ENCODE measurements around the gene PARP11. TPM values are rescaled to one million over a fixed set of nuclear protein-coding genes. Genes with fewer than 3 reads are reported as not detected.

Gene PARP11
- total RNA-seq, 1 donor from 2014 or later = 16.7 TPM

DNA sequence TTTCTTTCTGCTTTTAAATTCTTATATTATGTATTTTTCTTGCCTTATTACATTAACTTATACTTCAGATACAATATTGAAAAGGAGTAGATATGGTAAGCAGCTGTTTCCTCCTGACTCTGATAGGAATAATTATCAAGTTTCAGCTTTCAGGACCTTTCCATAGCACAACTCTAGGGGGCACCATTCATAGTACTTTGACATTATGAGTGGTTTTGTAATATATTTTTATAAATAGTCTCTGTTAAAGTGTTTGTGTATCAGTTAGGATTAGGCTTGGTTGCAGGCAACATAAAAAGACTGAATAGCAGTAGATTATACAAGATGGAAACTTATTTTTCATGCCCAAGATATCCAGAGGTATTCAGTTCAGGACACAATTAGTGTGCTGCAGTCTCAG, 27.9 kb upstream of the PARP11 start:
- DNase-seq (ENCODE audit: low spot score in 2 of 2, unreplicated experiment in 2 of 2) = no peak
- Mint-ChIP-seq H3K4me3 (no peak overlapping the region), H3K27ac (no peak overlapping the region), H3K27me3 (ENCODE audit: low read depth) (no peaks in the 10 kb centered on the region), H3K4me1 (peaks cover 17% of the 10 kb centered on the region), H3K9me3 (peaks cover 8% of the 10 kb centered on the region), H3K36me3 (no peaks in the 10 kb centered on the region)
- TF ChIP-seq, protein P1, sequence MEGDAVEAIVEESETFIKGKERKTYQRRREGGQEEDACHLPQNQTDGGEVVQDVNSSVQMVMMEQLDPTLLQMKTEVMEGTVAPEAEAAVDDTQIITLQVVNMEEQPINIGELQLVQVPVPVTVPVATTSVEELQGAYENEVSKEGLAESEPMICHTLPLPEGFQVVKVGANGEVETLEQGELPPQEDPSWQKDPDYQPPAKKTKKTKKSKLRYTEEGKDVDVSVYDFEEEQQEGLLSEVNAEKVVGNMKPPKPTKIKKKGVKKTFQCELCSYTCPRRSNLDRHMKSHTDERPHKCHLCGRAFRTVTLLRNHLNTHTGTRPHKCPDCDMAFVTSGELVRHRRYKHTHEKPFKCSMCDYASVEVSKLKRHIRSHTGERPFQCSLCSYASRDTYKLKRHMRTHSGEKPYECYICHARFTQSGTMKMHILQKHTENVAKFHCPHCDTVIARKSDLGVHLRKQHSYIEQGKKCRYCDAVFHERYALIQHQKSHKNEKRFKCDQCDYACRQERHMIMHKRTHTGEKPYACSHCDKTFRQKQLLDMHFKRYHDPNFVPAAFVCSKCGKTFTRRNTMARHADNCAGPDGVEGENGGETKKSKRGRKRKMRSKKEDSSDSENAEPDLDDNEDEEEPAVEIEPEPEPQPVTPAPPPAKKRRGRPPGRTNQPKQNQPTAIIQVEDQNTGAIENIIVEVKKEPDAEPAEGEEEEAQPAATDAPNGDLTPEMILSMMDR (IDR thresholded peaks at IDR 0.05; ENCODE audit: unreplicated experiment) = no peak

DNA sequence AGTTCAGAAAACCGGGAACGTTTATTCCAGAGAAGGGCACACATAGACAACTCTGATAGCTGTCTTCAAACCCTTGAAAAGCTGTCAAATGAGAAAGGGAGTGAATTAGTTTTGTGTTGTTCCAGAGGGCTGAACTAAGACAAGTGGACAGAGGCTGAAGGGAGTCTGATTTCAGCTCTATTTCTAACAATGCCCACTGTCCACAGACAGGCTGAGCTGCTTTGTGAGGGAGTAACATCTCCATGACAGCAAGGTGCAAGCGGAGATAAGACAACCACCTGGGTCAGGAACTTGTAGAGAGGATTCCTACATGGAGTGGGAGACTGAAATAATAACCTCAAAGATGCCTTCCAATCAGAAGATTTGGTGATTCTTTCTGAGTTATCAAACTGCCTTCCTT, 25.6 kb upstream of the PARP11 start:
- H3K4me1 Mint-ChIP-seq = peaks cover 18% of the 10 kb centered on the region
- H3K27me3 Mint-ChIP-seq (ENCODE audit: low read depth) = no peaks in the 10 kb centered on the region
- H3K9me3 Mint-ChIP-seq = peaks cover 8% of the 10 kb centered on the region
- DNase-seq (ENCODE audit: low spot score in 2 of 2, unreplicated experiment in 2 of 2) = no peak
- H3K4me3 Mint-ChIP-seq = no peak overlapping the region
- no peaks in the 10 kb centered on the region for H3K36me3 Mint-ChIP-seq
- no peak overlapping the region for H3K27ac Mint-ChIP-seq
- TF ChIP-seq, protein P1 (IDR thresholded peaks at IDR 0.05; ENCODE audit: unreplicated experiment) = no peak

DNA sequence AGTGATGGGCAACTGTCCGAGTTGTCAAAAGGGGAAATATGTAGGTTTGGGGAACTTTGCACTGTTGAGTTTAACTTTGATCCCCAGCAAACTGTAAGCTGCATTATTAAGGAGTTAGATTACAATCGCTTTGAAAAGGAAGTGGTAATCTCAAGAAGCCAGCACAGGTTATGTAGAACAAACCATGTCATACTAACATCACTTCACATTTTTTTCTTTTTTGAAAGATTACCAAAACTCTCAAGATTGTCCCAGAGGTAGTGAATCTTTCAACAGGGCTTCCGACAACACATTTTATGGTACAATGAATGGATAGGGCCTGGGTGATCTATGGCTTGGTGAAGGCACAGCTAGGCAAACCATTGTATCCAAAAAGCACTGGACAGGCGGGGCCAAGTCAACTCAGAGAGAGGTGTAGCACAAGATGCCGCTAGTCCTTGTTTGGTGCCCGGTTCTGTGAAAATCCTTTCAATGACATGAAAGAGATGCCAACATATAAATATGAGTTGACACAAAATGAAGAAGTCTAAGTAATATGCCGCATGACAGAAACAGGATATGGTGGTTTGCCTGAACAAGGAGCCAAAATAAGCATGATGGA, 24.3 kb upstream of the PARP11 start:
- Mint-ChIP-seq H3K27ac (peak overlapping the region; percentile 74), H3K9me3 (peaks cover 3% of the 10 kb centered on the region), H3K27me3 (ENCODE audit: low read depth) (no peaks in the 10 kb centered on the region), H3K4me1 (peaks cover 18% of the 10 kb centered on the region), H3K36me3 (no peaks in the 10 kb centered on the region), H3K4me3 (no peak overlapping the region)
- TF ChIP-seq, protein P1 (IDR thresholded peaks at IDR 0.05; ENCODE audit: unreplicated experiment) = no peak
- no peak for DNase-seq (ENCODE audit: low spot score in 2 of 2, unreplicated experiment in 2 of 2)

DNA sequence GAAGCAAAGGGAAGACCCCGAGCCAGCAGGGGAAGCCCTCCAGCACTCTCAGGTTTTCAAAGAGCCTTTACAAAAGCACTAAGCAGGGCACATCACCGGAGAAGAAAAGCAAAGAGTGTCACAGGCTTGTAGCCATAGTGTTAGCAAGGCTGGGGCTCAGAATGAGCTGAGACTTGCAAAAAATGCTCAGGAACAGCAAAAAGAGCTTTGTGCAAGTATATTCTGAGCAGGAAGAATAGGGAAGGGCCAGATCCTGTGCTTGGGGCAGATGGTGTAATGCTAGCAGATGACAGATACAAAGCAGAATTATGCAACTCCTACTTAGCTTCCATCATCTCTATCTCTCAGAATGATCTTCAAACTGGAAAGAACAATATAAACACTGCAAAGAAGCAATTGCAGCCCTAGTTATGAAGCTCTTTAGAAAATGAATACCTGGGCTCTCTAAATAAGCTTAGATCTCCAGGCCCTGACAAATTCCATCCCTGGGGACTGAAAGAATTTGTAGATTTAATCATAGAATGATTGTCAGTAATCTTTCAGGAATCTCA, 23.7 kb upstream of the PARP11 start:
- H3K27ac Mint-ChIP-seq = peak overlapping the region; percentile 74

DNA sequence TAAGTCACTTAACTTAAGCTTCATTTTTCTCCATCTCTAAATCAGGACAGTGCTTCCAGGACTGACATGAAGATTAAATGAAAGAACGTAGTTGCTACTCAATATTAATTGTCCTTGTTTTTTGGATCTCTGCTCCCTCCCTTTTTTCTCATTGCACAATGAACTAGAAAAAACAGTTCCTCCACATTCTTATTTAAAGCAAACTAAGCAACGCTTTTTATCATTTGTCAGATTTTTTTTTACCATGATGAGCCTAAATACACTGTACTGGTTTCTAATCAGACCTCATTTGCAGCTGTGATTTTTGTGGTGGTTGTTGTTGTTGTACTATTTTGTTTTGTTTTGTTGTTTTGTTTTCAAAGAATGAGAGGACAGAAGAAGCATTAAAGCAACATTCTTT, 23.2 kb upstream of the PARP11 start:
- Mint-ChIP-seq H3K36me3 (no peaks in the 10 kb centered on the region), H3K4me1 (peaks cover 18% of the 10 kb centered on the region), H3K27ac (peak overlapping the region; percentile 74), H3K4me3 (no peak overlapping the region), H3K9me3 (peaks cover 3% of the 10 kb centered on the region), H3K27me3 (ENCODE audit: low read depth) (no peaks in the 10 kb centered on the region)
- TF ChIP-seq, protein P1 (IDR thresholded peaks at IDR 0.05; ENCODE audit: unreplicated experiment) = no peak
- no peak for DNase-seq (ENCODE audit: low spot score in 2 of 2, unreplicated experiment in 2 of 2)

More for the DNA sequence above, 23.7 kb upstream of the PARP11 start:
- Mint-ChIP-seq H3K9me3 (peaks cover 3% of the 10 kb centered on the region), H3K4me3 (no peak overlapping the region), H3K27me3 (ENCODE audit: low read depth) (no peaks in the 10 kb centered on the region), H3K4me1 (peaks cover 18% of the 10 kb centered on the region), H3K36me3 (no peaks in the 10 kb centered on the region)
- no peak for DNase-seq (ENCODE audit: low spot score in 2 of 2, unreplicated experiment in 2 of 2)
- TF ChIP-seq, protein P1 (IDR thresholded peaks at IDR 0.05; ENCODE audit: unreplicated experiment) = no peak
